Measurements from ENCODE around the gene RPL22L1. TPM values are rescaled to one million over a fixed set of nuclear protein-coding genes. Genes with fewer than 3 reads are reported as not detected.

The RPL22L1 gene
- 71.6 and 143 TPM in 2 replicates for total RNA-seq

DNA sequence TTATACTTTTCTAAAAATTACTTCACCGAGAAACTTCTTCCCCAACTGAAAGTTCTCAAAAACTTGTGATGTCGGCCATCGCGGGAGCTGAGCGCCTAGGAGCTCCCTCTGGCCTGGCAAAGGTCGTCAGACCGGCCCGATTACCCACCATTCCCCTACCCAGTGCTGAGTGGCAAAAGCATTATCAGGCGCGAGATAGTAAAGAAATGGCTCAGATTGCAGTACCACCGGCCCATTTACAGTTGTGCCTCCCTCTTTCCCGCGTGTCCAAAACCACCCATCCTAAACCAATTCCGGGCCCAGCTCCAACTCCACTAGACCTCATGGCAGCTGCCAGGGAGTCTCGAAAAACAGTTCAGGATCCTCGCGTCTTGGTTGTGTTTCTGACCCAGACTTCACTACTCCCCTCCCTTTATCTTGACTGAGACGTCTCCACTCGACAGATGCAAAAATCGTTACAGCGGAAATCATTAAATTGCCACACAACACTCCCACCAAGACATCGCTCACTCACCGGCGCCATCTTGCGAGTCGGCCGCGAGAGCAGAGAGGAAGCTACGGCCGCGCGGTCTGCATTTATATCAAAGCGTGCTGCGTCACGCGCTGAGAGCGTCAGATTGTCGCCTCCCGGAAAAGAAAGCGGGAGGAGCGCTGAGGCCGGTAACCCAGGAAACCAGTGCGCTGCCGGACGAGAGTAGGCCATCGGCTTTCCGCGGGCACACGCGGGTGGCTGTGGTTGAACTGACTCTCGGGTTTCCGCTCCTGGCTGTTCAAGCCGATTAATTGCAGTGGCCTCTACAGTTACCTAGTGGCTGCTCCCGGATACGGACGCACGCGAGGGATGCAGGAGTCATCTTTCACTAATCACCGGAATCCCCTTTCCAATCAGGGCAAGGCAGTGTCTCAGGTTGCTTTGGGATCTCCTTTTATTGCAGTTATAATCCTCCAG is at the start of gene RPL22L1:
TSS of gene RPL22L1 (minus strand) at position 551 of the 949 bp plus-strand sequence. CDS start at position 523, 28 bp downstream.

DNA sequence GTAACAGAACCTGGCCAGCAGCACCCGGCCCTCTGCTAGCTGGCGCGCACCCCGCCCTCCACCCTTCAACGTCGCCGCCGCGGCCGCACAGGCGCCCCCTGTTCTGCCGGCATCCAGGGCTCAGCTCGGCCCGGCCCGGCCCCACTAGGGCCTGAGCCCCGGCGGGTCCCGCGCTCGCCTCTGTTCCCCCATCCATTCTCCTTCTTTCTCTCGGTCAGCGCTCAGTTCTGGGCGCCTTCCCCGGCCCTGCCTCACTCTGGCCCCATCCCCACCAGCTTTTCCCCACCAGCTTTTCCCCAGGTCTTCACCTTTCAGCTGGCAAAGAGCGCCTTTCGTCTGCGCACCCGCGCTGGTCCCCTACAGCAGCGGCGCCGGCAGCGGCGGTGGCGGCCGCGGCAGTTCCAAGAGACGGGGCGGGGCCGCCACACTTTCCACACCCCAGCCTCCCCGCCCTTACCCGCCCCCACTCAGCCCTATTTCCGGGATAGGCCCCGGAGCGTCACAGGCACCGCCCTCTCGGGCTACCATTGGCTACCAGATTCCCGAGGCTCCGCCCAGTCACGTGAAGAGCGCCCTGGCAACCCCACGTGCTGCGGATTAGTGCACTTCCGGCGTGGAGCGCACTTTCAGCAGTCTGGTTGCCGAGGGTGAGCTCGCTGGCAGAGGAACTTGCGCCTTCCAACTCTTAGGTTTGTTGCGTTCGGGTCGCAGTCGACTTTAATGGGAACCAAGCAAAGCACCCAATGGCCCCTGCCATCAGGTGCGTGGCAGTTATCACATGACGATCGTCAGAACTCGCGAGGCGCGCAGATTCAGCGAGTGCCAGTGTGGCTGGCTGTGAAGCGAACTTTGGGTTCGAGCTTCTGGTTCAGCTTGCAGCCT is 38.5 kb upstream of the RPL22L1 start, which contains the start of gene EIF5A2:
TSS of gene EIF5A2 (minus strand) at position 403 of the 882 bp plus-strand sequence. CDS start 831 bp downstream, outside the sequence.

Other genes with a start within 250 kb of the RPL22L1 start
- gene EIF5A2, start 38.4 kb upstream of the RPL22L1 start, total RNA-seq: 9.2 and 11.0 TPM in 2 replicates
- gene SLC2A2, start 156.5 kb upstream of the RPL22L1 start, total RNA-seq: not detected in 2 replicates